GM21717 (cell line): ENCODE results near the gene APLP2.

ENCODE experiments used
- ATAC-seq: cut with Tn5 transposase; IDR thresholded peaks from one replicate; pipeline ENCODE4 v1.9.1; 2021; ENCODE audit warnings: mild to moderate bottlenecking, moderate library complexity; ENCODE audit not compliant: unreplicated experiment

APLP2 gene

GRCh38 chr11:130055617-130056016 is 14.1 kb upstream of the APLP2 start:
- no peak for ATAC-seq

- ATAC-seq, result no peak
Measured at GRCh38 chr11:130061017-130061416, 8.7 kb upstream of the APLP2 start.

GRCh38 chr11:130062026-130062425 is 7.7 kb upstream of the APLP2 start:
- ATAC-seq, result no peak

GRCh38 chr11:130063451-130063850 is 6.2 kb upstream of the APLP2 start:
- no peak for ATAC-seq

GRCh38 chr11:130064596-130064995 is 5.1 kb upstream of the APLP2 start:
- no peak for ATAC-seq

GRCh38 chr11:130066338-130066737 is 3.4 kb upstream of the APLP2 start:
- no peak for ATAC-seq

- ATAC-seq, result no peak
Measured at GRCh38 chr11:130068546-130068985, 1.1 kb upstream of the APLP2 start.

DNA sequence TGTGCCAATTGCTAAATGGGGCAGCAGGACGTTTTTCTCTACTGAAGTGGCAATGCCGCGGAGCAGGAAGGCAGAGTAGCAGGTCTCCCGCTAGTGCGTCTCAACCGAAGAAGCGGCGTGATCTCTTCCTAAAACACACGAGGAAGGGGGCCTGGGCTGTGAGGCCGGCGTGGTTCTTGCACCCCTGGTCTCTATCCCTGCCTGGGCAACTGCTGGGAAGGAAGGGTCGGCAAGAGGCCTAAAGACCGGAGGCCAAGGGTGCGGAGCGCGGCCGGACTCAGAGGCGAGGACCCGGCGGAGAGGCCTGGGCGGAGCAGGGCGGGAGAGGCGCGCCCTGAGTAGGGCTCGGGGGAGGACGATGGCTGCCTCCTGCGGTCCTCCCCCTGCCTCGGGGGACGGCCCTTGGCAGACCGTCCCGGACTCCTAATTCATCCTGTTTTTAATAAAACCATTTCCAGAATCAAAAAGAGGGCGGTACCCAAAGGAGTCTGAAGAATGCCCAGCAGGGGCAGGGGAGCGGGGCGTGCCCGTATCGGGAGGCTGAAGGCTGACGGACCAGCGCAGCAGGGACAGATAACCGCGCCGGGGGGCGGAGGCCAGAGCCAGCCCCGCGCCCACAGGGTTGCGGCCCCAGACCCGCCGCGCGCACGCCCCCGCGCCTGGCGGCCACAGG is 572 bp upstream of the APLP2 start:
- ATAC-seq, result peak; percentile 41

DNA sequence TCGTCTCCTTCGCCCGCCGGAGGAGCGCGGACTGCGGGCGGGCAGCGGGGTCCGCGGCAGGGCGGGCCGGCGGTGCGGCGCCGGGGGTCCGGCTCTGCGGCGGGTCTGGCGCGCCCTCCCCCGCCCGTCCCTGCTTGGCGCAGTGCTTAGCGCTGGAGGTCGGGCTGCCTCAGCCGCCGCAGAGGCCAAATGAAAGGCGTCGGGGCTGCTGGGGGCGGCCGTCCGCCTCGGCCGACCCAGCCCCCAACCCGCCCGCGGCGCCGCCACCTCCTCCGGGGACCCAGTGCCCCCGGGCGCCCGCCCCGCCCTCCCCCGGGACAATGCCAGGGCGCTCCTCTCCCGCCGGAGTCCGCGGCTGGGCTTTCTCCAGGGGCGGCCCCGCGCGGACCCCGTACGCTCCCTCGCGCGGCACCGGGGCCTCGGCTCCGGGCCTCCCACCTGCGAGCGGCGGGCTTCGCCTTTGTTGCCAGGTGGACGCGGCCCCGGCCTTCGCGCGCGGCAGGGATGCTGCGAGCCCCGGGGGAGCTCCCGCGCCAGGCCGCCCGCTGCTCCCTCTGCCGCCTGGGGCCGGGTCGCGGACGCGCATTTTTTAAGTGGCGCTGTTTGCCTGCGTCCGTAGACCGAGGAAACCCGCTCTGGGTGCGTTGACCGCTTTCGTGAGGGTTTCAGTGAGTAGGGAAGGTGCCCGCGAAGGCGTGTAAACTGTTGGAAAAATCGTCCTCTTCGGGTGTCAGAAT is 583 bp downstream of the APLP2 start:
- ATAC-seq, result peak; percentile 25

DNA sequence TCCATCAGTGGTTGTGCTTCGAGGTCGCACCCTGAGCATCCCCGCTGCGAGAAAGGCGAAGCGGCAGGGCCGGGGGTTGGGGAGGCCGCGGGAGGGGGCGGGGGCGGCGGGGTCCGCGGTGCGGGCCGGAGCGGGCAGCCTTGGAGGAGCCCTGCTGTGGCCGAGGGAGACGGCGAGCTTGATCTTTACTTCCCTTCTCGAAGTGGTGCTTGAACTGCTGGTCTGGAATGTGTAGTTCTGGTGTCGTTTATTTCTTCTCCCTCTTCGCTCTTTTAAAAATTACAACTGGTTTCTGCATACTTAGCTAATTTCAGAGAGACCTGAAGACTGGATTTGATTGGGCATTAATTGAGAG is 1.1 kb downstream of the APLP2 start:
- no peak for ATAC-seq

DNA sequence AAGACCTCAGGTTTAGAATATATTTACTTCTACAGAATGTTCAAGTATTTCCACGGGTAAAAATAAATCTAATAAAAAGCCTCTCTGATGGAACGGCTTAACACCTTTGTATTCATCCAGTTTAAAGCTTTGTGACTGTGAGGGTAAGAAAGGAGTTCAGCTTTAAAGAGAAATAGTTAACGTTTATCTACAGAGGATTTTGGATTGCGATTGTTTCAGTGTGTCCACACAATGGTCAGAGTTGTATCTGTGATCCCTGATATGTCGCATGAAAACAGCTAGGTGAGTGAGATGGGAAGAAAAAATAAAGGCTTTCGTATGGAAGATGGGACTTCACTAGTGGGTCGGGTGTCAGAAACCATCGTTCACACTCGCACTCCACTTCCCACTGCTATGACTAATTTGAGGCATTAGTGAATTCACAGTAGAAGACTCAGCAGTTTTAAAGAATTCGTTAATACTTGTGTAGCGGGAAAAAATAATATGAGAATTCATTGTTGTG is 1.6 kb downstream of the APLP2 start:
- ATAC-seq, result no peak

- no peak for ATAC-seq
Measured at GRCh38 chr11:130074736-130075135, 5.0 kb downstream of the APLP2 start.

- ATAC-seq, result no peak
Measured at GRCh38 chr11:130076778-130077481, 7.2 kb downstream of the APLP2 start.

DNA sequence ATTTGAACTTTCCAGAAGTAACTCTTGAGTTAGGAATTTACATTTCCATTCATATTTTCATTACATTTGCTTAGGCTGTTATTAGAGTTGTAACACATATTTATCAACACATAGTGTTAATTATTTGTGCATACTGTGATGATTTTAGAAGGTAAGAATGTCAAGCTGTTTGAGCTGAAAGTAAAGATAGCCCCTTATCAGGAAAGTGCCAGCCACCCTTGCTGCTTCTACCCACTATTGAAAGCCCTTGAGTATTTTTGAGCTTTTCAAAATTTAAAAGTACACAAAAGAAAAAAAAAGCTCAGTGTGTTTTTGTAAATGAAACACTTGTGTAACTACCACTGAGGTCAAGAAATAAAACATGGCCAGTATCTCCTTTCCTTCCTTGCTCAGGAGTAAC is 8.0 kb downstream of the APLP2 start:
- ATAC-seq, result no peak

GRCh38 chr11:130078080-130078479 is 8.4 kb downstream of the APLP2 start:
- ATAC-seq, result no peak

- no peak for ATAC-seq
Measured at GRCh38 chr11:130085671-130086290, 16.1 kb downstream of the APLP2 start.

DNA sequence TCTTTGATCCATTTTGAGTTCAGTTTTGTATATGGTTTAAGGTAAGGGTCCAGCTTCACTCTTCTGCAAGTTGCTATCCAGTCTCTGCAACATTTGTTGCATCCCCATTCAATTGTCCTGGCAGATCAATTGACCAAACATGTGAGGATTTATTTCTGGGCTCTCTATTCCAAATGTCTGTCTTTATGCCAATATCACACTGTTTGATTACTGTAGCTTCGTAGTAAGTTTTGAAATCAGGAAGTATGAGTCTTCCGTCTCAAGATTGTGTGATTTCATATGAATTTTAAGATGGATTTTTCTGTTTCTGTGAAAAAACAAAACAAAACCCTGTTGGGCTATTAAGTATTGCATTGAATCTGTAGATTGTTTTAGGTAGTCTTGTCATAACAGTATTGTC is 17.0 kb downstream of the APLP2 start:
- ATAC-seq, result no peak

DNA sequence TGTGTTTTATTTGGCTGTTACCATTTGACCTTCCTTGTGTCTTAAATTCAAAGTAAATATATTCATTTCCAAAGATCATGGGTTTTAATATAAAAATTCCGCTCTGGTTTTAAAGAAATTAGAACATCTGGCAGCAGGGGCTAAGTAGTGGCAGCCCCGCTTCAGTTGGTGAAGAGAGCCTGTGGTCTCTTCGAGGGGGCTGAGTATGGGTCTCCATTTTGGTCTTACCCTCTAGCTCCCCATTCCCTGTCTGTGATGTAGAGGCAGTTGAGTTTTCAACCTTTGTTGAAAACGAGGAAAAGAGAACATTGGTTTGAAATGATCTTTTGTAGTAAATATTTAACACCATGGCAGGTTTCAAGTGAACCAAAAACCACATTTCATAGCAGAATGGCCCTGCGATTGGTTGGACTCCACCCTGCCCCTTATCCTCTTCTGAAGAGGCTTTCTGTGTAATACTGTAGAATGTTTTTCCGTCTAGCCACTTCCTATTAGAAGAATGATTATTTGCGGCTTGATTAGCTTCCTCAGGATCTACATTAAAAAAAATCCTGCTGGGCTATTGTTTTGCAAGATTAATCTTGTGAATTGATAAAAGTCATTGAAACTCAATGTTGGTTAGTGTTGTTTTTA is 17.7 kb downstream of the APLP2 start:
- ATAC-seq, result no peak

GRCh38 chr11:130088217-130088616 is 18.5 kb downstream of the APLP2 start:
- ATAC-seq, result no peak

DNA sequence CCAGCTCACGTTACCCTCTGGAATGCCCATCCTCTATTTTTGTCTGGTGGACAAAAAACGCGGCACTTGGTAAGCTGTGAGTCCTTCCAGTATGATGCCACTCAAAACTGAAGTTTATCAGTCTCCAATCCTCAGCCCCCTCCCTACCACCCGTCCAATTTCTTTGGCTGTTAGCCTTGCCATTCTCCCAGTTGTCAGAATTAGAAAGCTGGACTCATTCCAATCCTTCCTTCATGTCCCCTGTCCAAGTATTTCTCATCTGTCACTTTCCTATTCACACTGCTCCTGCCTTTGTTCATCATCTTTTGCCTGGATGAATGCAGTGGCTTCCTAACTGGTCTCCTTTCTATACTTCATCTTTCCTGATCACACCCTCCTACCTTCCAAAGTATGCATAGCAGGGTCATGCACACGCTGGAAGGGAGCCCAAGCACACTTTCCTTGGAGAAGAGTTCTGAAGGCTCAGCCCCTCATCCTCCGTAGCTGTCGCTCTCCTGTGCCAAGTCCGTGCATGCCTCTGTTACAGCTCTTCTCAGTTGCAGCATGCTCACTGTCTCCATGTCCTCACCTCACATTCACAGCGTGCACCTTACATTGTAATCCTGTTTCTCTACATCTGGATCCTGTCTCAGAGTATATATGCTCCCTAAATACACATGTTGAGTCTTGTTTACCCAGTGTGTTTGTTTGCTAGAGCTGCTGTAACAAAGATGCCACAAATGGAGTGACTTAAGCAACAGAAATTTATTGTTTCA is 19.4 kb downstream of the APLP2 start:
- ATAC-seq, result no peak
